NCI-H128 (cell line): ENCODE measurements around the gene NTPCR.
"Not testable (repeated sequence)": the region's sequence is repeated elsewhere in the genome, so short reads cannot be mapped to it uniquely, and the experiment has no call there.

ENCODE experiments used
- DNase-seq: peaks from one replicate; lab custom pipeline; 2025; ENCODE audit not compliant: unreplicated experiment; lab: John Stamatoyannopoulos, UW

The NTPCR gene

GRCh38 chr1:232983817-232984567 is 33.6 kb downstream of the NTPCR start:
- no peak for DNase-seq

GRCh38 chr1:232984577-232985425 is 34.4 kb downstream of the NTPCR start:
- no peak for DNase-seq

- no peak for DNase-seq
These were observed 35.6 kb downstream of the NTPCR start for GRCh38 chr1:232985882-232986526.

GRCh38 chr1:232986527-232986922 is 36.1 kb downstream of the NTPCR start:
- no peak for DNase-seq

GRCh38 chr1:232987046-232987773 is 36.8 kb downstream of the NTPCR start:
- DNase-seq: no peak

GRCh38 chr1:232987774-232988140 is 37.3 kb downstream of the NTPCR start:
- no peak for DNase-seq

- no peak for DNase-seq
These were observed 38.2 kb downstream of the NTPCR start for GRCh38 chr1:232988572-232989040.

GRCh38 chr1:232990176-232991128 is 40.0 kb downstream of the NTPCR start:
- no peak for DNase-seq

GRCh38 chr1:232991238-232991637 is 40.8 kb downstream of the NTPCR start:
- DNase-seq: no peak

GRCh38 chr1:232992227-232992626 is 41.8 kb downstream of the NTPCR start:
- no peak for DNase-seq

- no peak for DNase-seq
These were observed 43.1 kb downstream of the NTPCR start for GRCh38 chr1:232993555-232993954.

GRCh38 chr1:232995189-232995588 is 44.8 kb downstream of the NTPCR start:
- no peak for DNase-seq

GRCh38 chr1:232996143-232996542 is 45.7 kb downstream of the NTPCR start:
- DNase-seq: no peak

GRCh38 chr1:232998138-232998537 is 47.7 kb downstream of the NTPCR start:
- DNase-seq: no peak

GRCh38 chr1:232998646-232999045 is 48.2 kb downstream of the NTPCR start:
- no peak for DNase-seq

- DNase-seq: no peak
These were observed 49.7 kb downstream of the NTPCR start for GRCh38 chr1:232999956-233000625.

- not testable (repeated sequence) for DNase-seq
These were observed 53.2 kb downstream of the NTPCR start for GRCh38 chr1:233003638-233004037.

- no peak for DNase-seq
These were observed 54.0 kb downstream of the NTPCR start for GRCh38 chr1:233004451-233004850.

- DNase-seq: no peak
These were observed 54.7 kb downstream of the NTPCR start for GRCh38 chr1:233005156-233005555.
